22Rv1 (cell line): Measurements from ENCODE around the gene TGFBR2.

Experiments used
- H3K27ac ChIP-seq: fragments of 450-650 bp; 2 replicates; pipeline ENCODE4 v1.5.1; 2017
- ZFX ChIP-seq: fragments of 450-650 bp; IDR thresholded peaks from 2 replicates; pipeline ENCODE4 v1.6.1; 2017; ENCODE audit warnings: antibody characterized with exemption, borderline replicate concordance
- TF ChIP-seq, protein P1 (sequence below): fragments of 450-650 bp; IDR thresholded peaks from 2 replicates; pipeline ENCODE4 v1.5.1; 2017; ENCODE audit warnings: mild to moderate bottlenecking

Gene TGFBR2

DNA sequence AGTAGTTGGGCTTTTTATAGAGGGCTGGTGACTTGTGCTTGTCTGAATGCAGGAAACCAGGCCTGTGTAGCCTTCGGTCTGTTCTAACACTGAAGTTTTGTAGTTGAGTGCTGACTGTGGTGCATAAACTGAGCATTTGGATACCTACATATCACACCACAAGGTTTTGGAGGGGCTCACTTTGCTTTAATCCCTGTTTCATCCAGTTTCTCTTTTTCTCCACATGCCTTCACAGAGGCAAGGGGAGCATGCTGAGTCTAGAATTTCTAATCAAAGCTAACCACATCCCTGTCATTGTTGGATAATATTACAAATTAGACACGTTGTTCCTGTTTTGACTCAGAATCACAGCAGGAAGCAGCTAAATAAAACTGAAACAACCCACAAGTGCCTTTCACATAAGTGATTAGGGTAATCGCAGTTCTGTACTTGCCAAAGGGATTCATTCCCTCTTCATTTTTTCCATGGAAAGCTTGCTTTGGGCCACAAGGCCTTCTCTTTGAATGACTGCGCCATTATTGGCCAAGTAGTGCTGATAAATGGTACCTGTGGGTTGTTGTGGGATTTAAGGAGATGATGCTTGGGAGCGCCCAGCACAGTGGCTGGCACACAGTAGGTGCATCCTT lies 48.9 kb downstream of the TGFBR2 start:
- TF ChIP-seq, protein P1, sequence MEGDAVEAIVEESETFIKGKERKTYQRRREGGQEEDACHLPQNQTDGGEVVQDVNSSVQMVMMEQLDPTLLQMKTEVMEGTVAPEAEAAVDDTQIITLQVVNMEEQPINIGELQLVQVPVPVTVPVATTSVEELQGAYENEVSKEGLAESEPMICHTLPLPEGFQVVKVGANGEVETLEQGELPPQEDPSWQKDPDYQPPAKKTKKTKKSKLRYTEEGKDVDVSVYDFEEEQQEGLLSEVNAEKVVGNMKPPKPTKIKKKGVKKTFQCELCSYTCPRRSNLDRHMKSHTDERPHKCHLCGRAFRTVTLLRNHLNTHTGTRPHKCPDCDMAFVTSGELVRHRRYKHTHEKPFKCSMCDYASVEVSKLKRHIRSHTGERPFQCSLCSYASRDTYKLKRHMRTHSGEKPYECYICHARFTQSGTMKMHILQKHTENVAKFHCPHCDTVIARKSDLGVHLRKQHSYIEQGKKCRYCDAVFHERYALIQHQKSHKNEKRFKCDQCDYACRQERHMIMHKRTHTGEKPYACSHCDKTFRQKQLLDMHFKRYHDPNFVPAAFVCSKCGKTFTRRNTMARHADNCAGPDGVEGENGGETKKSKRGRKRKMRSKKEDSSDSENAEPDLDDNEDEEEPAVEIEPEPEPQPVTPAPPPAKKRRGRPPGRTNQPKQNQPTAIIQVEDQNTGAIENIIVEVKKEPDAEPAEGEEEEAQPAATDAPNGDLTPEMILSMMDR, result no peak
- TF ChIP-seq ZFX, result no peak
- no peak overlapping the region for H3K27ac ChIP-seq

DNA sequence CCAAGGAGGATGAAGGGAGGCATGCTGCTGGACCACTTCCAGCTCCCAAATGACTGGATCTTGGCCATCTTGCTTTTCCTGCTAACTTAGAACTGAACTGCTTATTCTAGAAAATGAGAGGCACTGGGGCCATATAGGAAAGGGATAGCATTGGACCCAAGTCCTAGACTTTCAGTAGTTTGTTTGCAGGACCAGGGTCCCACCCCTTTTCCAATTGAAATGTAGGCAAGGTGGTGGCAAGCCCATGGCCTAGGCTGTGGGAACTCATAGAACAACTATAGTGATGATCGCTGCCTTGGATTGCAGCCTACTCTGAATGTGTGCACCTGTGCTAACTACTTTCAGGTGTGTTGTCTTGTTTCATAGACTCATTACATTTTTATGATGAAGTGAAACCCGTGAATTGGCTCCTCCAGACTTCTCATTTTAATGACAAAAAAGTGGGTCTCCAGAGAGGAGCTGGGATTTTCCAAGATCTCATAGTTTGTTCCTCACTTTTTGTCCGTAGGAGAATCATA lies 50.3 kb downstream of the TGFBR2 start:
- TF ChIP-seq, protein P1, result no peak
- no peak for TF ChIP-seq ZFX
- H3K27ac ChIP-seq, result no peak overlapping the region

DNA sequence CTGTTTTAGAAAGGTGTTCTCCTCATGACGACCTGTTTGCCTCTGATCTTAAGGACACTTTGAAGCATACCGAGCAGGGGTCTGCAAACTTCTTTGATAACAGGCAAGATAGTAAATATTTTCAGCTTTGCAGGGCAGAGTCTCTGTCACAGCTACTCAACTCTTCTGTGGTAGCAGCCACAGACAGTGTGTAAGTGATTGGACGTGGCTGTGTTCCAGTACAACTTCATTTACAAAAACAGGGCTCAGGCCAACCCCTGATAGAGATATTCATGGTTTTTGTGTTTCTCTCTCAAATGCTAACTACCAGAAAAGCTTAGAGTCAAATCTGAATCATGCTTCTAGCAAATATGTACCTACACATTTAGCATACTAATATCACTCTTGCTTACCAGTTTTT lies 51.5 kb downstream of the TGFBR2 start:
- no peak overlapping the region for H3K27ac ChIP-seq
- TF ChIP-seq, protein P1, result no peak
- no peak for TF ChIP-seq ZFX

DNA sequence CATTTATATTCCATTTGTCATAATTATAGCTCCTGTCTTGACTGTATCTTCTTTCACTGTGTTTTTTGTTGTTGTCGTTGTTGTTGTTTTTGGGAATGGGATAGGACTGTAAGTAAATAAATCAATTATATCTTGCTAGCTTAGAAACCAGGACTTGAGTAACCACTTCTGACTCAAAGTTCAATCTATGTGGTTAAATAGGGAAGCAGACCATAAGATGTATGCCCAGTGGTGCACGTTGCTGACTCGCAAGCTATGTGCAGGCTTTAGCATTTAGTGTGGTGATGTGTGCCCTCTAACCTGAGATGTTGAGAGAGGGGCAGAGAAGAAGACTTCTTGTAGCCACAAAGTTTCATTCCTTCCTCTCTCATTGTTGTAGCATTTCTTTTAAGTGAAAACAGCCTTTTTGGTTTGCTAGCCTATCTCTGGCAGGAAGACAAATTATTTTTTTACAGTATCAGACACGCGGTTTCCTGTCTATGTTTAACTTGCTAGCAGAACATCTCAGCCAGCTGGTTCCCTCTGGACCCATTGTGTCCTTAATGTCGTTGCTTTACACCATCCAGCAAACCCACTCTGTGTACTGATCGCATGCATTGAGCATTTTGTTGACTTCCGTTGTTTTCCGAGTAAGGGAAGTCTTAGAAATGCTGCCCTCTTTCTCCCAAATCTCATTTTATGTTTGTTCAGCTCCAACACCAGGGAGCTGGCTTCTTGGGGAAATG lies 52.1 kb downstream of the TGFBR2 start:
- no peak for TF ChIP-seq ZFX
- TF ChIP-seq, protein P1, result no peak
- H3K27ac ChIP-seq, result no peak overlapping the region

DNA sequence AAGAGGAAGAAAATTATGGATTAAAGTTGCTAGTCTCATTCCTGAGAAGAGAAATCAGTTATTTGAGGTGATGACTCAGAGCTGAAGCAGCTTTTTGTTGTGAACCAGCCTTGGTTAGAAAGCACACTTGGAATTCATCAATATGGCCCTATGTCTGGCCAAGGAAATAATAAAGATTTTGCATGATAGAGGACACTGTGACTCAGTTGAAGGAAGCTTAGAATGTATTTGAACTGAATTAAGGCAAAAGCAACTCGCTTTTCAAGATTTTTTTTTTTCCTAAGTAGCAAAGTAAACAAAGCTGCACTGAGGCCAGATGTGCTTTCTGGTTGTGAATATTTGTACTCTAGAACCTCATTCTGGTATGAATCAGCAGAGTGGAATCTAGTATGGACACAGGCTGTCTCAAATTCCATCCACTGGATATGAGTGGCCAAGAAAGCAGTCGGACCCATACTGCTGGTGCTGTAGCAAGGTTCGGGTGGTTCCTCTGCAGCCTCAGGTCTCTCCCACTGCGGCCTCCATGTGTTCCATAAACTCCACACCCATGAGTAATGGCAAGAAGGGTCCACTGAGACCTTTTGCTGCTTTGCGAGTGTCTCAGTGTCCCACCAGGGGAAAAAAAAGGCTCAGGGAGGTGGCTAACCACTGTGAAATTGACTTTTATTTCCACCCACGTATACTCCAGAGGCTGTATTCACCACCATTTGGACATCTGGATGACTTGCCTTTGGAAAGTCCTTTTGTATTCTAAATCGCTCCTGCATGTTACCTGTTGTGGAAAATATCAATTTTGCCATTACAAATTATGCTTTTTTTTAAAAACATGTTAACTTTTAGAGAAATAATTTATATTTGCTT lies 53.1 kb downstream of the TGFBR2 start:
- no peak overlapping the region for H3K27ac ChIP-seq
- TF ChIP-seq, protein P1, result no peak
- no peak for TF ChIP-seq ZFX

DNA sequence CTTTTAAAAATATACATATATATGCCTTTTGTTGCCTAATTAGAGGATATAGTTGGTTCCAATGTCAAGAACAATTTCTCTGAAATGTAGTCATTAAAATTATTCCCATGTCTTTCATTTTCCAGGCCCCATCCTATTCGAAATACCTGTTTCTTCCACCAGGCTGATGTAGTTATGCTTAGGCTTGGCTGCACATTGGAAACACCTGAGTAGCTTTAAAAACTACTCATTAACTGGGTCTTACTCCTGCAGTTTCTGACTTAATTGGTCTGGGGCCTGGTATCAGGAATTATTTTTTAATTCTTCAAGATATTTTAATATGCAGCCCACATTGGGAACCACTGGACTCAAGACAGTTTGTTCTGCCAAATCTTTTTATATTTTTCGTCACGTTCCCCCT lies 53.7 kb downstream of the TGFBR2 start:
- TF ChIP-seq ZFX, result no peak
- H3K27ac ChIP-seq, result no peak overlapping the region

DNA sequence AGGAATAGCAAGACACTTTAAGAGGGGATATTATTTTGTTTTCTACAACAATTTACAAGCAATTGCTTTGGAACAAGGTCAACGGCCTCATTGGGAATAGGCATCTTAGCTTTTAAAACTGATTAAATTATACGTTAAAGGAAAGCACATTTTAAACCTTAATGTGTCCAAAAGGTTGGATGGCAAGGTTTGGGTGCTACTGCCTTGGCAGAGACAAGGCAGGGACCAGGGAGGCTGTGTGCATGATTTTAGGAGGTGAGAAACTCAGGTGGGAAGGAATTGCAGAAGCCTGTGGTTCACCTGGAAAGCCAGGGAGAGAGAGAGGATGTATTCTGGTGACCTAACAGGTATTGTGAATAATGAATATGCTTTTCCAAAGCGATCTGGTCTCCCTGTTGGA lies 54.3 kb downstream of the TGFBR2 start:
- TF ChIP-seq, protein P1, result no peak
- TF ChIP-seq ZFX, result no peak
- no peak overlapping the region for H3K27ac ChIP-seq
